Activated naive CD4-positive, alpha-beta T cell treated with anti-CD3 and anti-CD28 coated beads, Interleukin-2, amount 50 U/mL, for 24 hours (primary cell): ENCODE results near the gene ILF3.
A peak's percentile ranks its signal among the peaks of the same experiment; 100 is the strongest.

Source experiments
- H3K27ac Mint-ChIP-seq: one replicate; pipeline ENCODE4 v1.8.0; 2021; ENCODE audit warnings: mild to moderate bottlenecking, mixed read lengths
- H3K27me3 Mint-ChIP-seq: one replicate; pipeline ENCODE4 v1.8.0; 2021; ENCODE audit warnings: mixed read lengths
- H3K36me3 Mint-ChIP-seq: one replicate; pipeline ENCODE4 v1.8.0; 2021; ENCODE audit warnings: mixed read lengths
- H3K4me1 Mint-ChIP-seq: one replicate; pipeline ENCODE4 v1.8.0; 2021; ENCODE audit warnings: mixed read lengths
- H3K4me3 Mint-ChIP-seq: one replicate; pipeline ENCODE4 v1.8.0; 2021; ENCODE audit warnings: mild to moderate bottlenecking, mixed read lengths
- H3K9me3 Mint-ChIP-seq: one replicate; pipeline ENCODE4 v1.8.0; 2021; ENCODE audit warnings: mixed read lengths

The ILF3 gene

GRCh38 chr19:10681658-10682057 lies 27.5 kb downstream of the ILF3 start:
- Mint-ChIP-seq H3K27me3 (no peaks in the 10 kb centered on the region), H3K9me3 (no peaks in the 10 kb centered on the region), H3K4me1 (no peaks in the 10 kb centered on the region), H3K36me3 (peaks cover 10% of the 10 kb centered on the region), H3K4me3 (no peak overlapping the region), H3K27ac (no peak overlapping the region)

DNA sequence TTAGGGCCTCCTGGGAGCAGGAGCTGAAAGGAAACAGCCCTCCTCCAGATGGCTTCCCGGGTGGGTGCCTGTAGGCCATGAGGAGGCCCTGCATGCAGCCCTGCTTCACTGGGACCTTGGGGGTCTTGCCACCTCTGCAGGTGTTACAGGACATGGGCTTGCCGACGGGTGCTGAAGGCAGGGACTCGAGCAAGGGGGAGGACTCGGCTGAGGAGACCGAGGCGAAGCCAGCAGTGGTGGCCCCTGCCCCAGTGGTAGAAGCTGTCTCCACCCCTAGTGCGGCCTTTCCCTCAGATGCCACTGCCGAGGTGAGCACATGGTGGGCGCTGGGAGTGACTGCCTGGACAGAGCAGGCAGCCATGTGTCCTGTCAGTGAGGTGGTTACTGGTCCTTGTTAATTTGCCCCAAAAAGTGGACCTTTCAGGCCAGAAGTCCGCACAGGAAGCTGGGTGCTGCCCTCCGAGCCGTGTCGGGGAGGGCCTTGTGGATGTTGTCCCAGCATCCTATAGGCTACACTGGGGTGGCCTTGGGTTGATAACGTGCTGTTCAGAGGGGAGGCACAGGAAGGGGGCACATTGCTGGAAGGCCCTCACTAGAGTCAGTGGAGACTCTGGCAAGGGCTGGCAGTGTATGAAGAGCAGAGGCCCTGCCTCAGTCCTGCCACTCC lies 28.4 kb downstream of the ILF3 start:
- H3K36me3 Mint-ChIP-seq = peaks cover 10% of the 10 kb centered on the region

GRCh38 chr19:10683064-10683426 lies 28.9 kb downstream of the ILF3 start:
- H3K4me3 Mint-ChIP-seq = no peak overlapping the region
- H3K36me3 Mint-ChIP-seq = peaks cover 10% of the 10 kb centered on the region
- no peaks in the 10 kb centered on the region for H3K4me1 Mint-ChIP-seq
- H3K9me3 Mint-ChIP-seq = no peaks in the 10 kb centered on the region
- H3K27ac Mint-ChIP-seq = no peak overlapping the region
- no peaks in the 10 kb centered on the region for H3K27me3 Mint-ChIP-seq

More for the DNA sequence above, 28.4 kb downstream of the ILF3 start:
- H3K27me3 Mint-ChIP-seq = no peaks in the 10 kb centered on the region
- no peak overlapping the region for H3K4me3 Mint-ChIP-seq
- no peaks in the 10 kb centered on the region for H3K4me1 Mint-ChIP-seq
- H3K27ac Mint-ChIP-seq = no peak overlapping the region
- no peaks in the 10 kb centered on the region for H3K9me3 Mint-ChIP-seq

- no peaks in the 10 kb centered on the region for H3K27me3 Mint-ChIP-seq
- H3K27ac Mint-ChIP-seq = no peak overlapping the region
- H3K4me1 Mint-ChIP-seq = no peaks in the 10 kb centered on the region
- peaks cover 9% of the 10 kb centered on the region for H3K36me3 Mint-ChIP-seq
- H3K4me3 Mint-ChIP-seq = no peak overlapping the region
- H3K9me3 Mint-ChIP-seq = no peaks in the 10 kb centered on the region
Measured at GRCh38 chr19:10683582-10683981, 29.4 kb downstream of the ILF3 start.

- H3K4me3 Mint-ChIP-seq = no peak overlapping the region
- H3K27me3 Mint-ChIP-seq = no peaks in the 10 kb centered on the region
- H3K9me3 Mint-ChIP-seq = no peaks in the 10 kb centered on the region
- H3K36me3 Mint-ChIP-seq = peaks cover 12% of the 10 kb centered on the region
- H3K27ac Mint-ChIP-seq = no peak overlapping the region
- no peaks in the 10 kb centered on the region for H3K4me1 Mint-ChIP-seq
Measured at GRCh38 chr19:10685210-10685609, 31.1 kb downstream of the ILF3 start.

- Mint-ChIP-seq H3K27ac (no peak overlapping the region), H3K9me3 (no peaks in the 10 kb centered on the region), H3K27me3 (no peaks in the 10 kb centered on the region), H3K4me3 (no peak overlapping the region), H3K36me3 (peaks cover 13% of the 10 kb centered on the region), H3K4me1 (no peaks in the 10 kb centered on the region)
Measured at GRCh38 chr19:10686193-10686592, 32.0 kb downstream of the ILF3 start.

GRCh38 chr19:10686661-10687517 lies 32.7 kb downstream of the ILF3 start:
- peaks cover 11% of the 10 kb centered on the region for H3K36me3 Mint-ChIP-seq
- peak overlapping the region; percentile 17 for H3K27ac Mint-ChIP-seq
- H3K4me3 Mint-ChIP-seq = no peak overlapping the region

GRCh38 chr19:10687518-10688288 lies 33.6 kb downstream of the ILF3 start:
- H3K4me3 Mint-ChIP-seq = no peak overlapping the region
- peaks cover 3% of the 10 kb centered on the region for H3K4me1 Mint-ChIP-seq

More at GRCh38 chr19:10686661-10687517, 32.7 kb downstream of the ILF3 start:
- H3K27me3 Mint-ChIP-seq = no peaks in the 10 kb centered on the region
- no peaks in the 10 kb centered on the region for H3K9me3 Mint-ChIP-seq
- no peaks in the 10 kb centered on the region for H3K4me1 Mint-ChIP-seq

GRCh38 chr19:10688545-10689280 lies 34.6 kb downstream of the ILF3 start:
- no peak overlapping the region for H3K4me3 Mint-ChIP-seq
- peaks cover 3% of the 10 kb centered on the region for H3K4me1 Mint-ChIP-seq
- H3K36me3 Mint-ChIP-seq = peaks cover 13% of the 10 kb centered on the region
- H3K27me3 Mint-ChIP-seq = no peaks in the 10 kb centered on the region
- H3K9me3 Mint-ChIP-seq = no peaks in the 10 kb centered on the region
- no peak overlapping the region for H3K27ac Mint-ChIP-seq

More at GRCh38 chr19:10687518-10688288, 33.6 kb downstream of the ILF3 start:
- Mint-ChIP-seq H3K27me3 (no peaks in the 10 kb centered on the region), H3K27ac (peak overlapping the region; percentile 23), H3K9me3 (no peaks in the 10 kb centered on the region), H3K36me3 (peaks cover 13% of the 10 kb centered on the region)

- Mint-ChIP-seq H3K36me3 (peaks cover 9% of the 10 kb centered on the region), H3K4me1 (peaks cover 9% of the 10 kb centered on the region), H3K9me3 (no peaks in the 10 kb centered on the region), H3K27me3 (no peaks in the 10 kb centered on the region), H3K27ac (no peak overlapping the region), H3K4me3 (no peak overlapping the region)
Measured at GRCh38 chr19:10690341-10690781, 36.2 kb downstream of the ILF3 start.

- H3K27ac Mint-ChIP-seq = no peak overlapping the region
- no peaks in the 10 kb centered on the region for H3K9me3 Mint-ChIP-seq
- H3K4me1 Mint-ChIP-seq = peaks cover 18% of the 10 kb centered on the region
- H3K4me3 Mint-ChIP-seq = no peak overlapping the region
- peaks cover 3% of the 10 kb centered on the region for H3K27me3 Mint-ChIP-seq
- peaks cover 9% of the 10 kb centered on the region for H3K36me3 Mint-ChIP-seq
Measured at GRCh38 chr19:10691178-10691881, 37.2 kb downstream of the ILF3 start.

GRCh38 chr19:10691883-10692282 lies 37.7 kb downstream of the ILF3 start:
- peaks cover 9% of the 10 kb centered on the region for H3K36me3 Mint-ChIP-seq
- no peak overlapping the region for H3K4me3 Mint-ChIP-seq
- H3K27me3 Mint-ChIP-seq = peaks cover 3% of the 10 kb centered on the region
- H3K9me3 Mint-ChIP-seq = no peaks in the 10 kb centered on the region
- H3K27ac Mint-ChIP-seq = no peak overlapping the region
- peaks cover 18% of the 10 kb centered on the region for H3K4me1 Mint-ChIP-seq

- no peak overlapping the region for H3K4me3 Mint-ChIP-seq
- no peaks in the 10 kb centered on the region for H3K9me3 Mint-ChIP-seq
- H3K27ac Mint-ChIP-seq = peak overlapping the region; percentile 89
- peaks cover 3% of the 10 kb centered on the region for H3K27me3 Mint-ChIP-seq
- H3K4me1 Mint-ChIP-seq = peaks cover 18% of the 10 kb centered on the region
- peaks cover 9% of the 10 kb centered on the region for H3K36me3 Mint-ChIP-seq
Measured at GRCh38 chr19:10692673-10693264, 38.6 kb downstream of the ILF3 start.

GRCh38 chr19:10694706-10695307 lies 40.7 kb downstream of the ILF3 start:
- peaks cover 18% of the 10 kb centered on the region for H3K4me1 Mint-ChIP-seq
- no peaks in the 10 kb centered on the region for H3K9me3 Mint-ChIP-seq
- H3K4me3 Mint-ChIP-seq = peak overlapping the region; percentile 91
- peaks cover 3% of the 10 kb centered on the region for H3K27me3 Mint-ChIP-seq
- peaks cover 5% of the 10 kb centered on the region for H3K36me3 Mint-ChIP-seq
- H3K27ac Mint-ChIP-seq = peak overlapping the region; percentile 77
